Peyer's patch (tissue), 4 donors: Measurements from ENCODE around the gene ZNF747. TPM values are rescaled to one million over a fixed set of nuclear protein-coding genes. Genes with fewer than 3 reads are reported as not detected.

ENCODE experiments used
- DNase-seq, 3 donors: peaks; one replicate each; pipeline ENCODE4 v3.0.0-alpha.2; 2017 to 2019
- H3K27ac ChIP-seq, 4 donors: fragments of 200-600 bp; sonication (generic); one replicate each; pipeline ENCODE4 v1.5.1; 2016 to 2019
- H3K27me3 ChIP-seq, 2 donors: fragments of 200-600 bp; sonication (generic); one replicate each; pipeline ENCODE4 v1.5.1; 2019
- H3K36me3 ChIP-seq, 3 donors: fragments of 200-600 bp; sonication (generic); one replicate each; pipeline ENCODE4 v1.5.1; 2016 to 2019
- H3K4me1 ChIP-seq, 4 donors: fragments of 200-600 bp; sonication (generic); one replicate each; pipeline ENCODE4 v1.5.1; 2016 to 2019
- H3K4me3 ChIP-seq, 4 donors: fragments of 200-600 bp; sonication (generic); 1 replicate in 3 of 4; 2 replicates in 1 of 4; pipeline ENCODE4 v1.5.1; 2016 to 2019; ENCODE audit warnings: mild to moderate bottlenecking in 1 of 4
- H3K9me3 ChIP-seq, 4 donors: fragments of 200-600 bp; sonication (generic); one replicate each; pipeline ENCODE4 v1.5.1; 2016 to 2019; ENCODE audit warnings: mild to moderate bottlenecking in 1 of 4
- CTCF ChIP-seq, 6 experiments: fragments of 450-650 bp in 4 of 6; fragments of 200-600 bp in 2 of 6; sonication (generic) in 1 of 6; IDR thresholded peaks; one replicate each; pipeline ENCODE4 v1.5.1; 2017 to 2019; ENCODE audit warnings: antibody characterized with exemption in 6 of 6, mild to moderate bottlenecking in 3 of 6, moderate library complexity in 1 of 6
- POLR2A ChIP-seq, 2 donors: fragments of 450-650 bp; IDR thresholded peaks; one replicate each; pipeline ENCODE4 v1.5.1; 2017; ENCODE audit warnings: antibody characterized with exemption in 2 of 2, mild to moderate bottlenecking in 2 of 2, moderate library complexity in 2 of 2
- total RNA-seq, 4 donors: library from RNA; depleted of rRNA; stranded (reverse); fragments of >200 nt; gene quantifications; one replicate each; pipeline ENCODE4 v1.1.0, GENCODE V29; 2016

ZNF747 gene
- total RNA-seq, 4 donors from 2014 or later, result 12.4 to 22.8 (median 19.1) TPM

- no peak overlapping the region for H3K27ac ChIP-seq
- no peaks in the 10 kb centered on the region for H3K4me1 ChIP-seq
- H3K4me3 ChIP-seq, result no peak overlapping the region
- H3K9me3 ChIP-seq, result no peaks in the 10 kb centered on the region
- H3K27me3 ChIP-seq, result no peaks in the 10 kb centered on the region
- DNase-seq, result no peak
- TF ChIP-seq CTCF (IDR thresholded peaks at IDR 0.05), result no peak
- no peak for TF ChIP-seq POLR2A (IDR thresholded peaks at IDR 0.05)
- no peaks in the 10 kb centered on the region for H3K36me3 ChIP-seq
These were observed 43.4 kb downstream of the ZNF747 start for GRCh38 chr16:30491229-30491628.

- no peak overlapping the region for H3K27ac ChIP-seq
- DNase-seq, result no peak
- H3K4me3 ChIP-seq, result no peak overlapping the region
- H3K27me3 ChIP-seq, result no peaks in the 10 kb centered on the region
- no peaks in the 10 kb centered on the region for H3K4me1 ChIP-seq
- no peaks in the 10 kb centered on the region for H3K9me3 ChIP-seq
- H3K36me3 ChIP-seq, result no peaks in the 10 kb centered on the region
- TF ChIP-seq POLR2A (IDR thresholded peaks at IDR 0.05) (no peak), CTCF (IDR thresholded peaks at IDR 0.05) (no peak)
These were observed 44.4 kb downstream of the ZNF747 start for GRCh38 chr16:30490210-30490609.

GRCh38 chr16:30488764-30489605 is 45.7 kb downstream of the ZNF747 start:
- no peak for DNase-seq
- TF ChIP-seq CTCF (IDR thresholded peaks at IDR 0.05), result no peak
- TF ChIP-seq POLR2A (IDR thresholded peaks at IDR 0.05), result no peak
- H3K27me3 ChIP-seq, result no peaks in the 10 kb centered on the region
- H3K27ac ChIP-seq, result no peak overlapping the region
- no peaks in the 10 kb centered on the region for H3K9me3 ChIP-seq
- H3K4me1 ChIP-seq, result no peaks in the 10 kb centered on the region
- no peaks in the 10 kb centered on the region for H3K36me3 ChIP-seq
- no peak overlapping the region for H3K4me3 ChIP-seq

GRCh38 chr16:30485818-30486436 is 48.7 kb downstream of the ZNF747 start:
- Histone ChIP-seq H3K27ac (no peak overlapping the region), H3K36me3 (no peaks in the 10 kb centered on the region), H3K4me1 (no peaks in the 10 kb centered on the region), H3K9me3 (no peaks in the 10 kb centered on the region), H3K27me3 (no peaks in the 10 kb centered on the region), H3K4me3 (no peak overlapping the region)
- DNase-seq, result no peak
- TF ChIP-seq POLR2A (IDR thresholded peaks at IDR 0.05) (no peak), CTCF (IDR thresholded peaks at IDR 0.05) (no peak)

- TF ChIP-seq CTCF (IDR thresholded peaks at IDR 0.05) (no peak), POLR2A (IDR thresholded peaks at IDR 0.05) (no peak)
- DNase-seq, result no peak
- H3K4me1 ChIP-seq, result no peaks in the 10 kb centered on the region
These were observed 49.8 kb downstream of the ZNF747 start for GRCh38 chr16:30484887-30485286.

More at GRCh38 chr16:30484887-30485286, 49.8 kb downstream of the ZNF747 start:
- Histone ChIP-seq H3K27me3 (no peaks in the 10 kb centered on the region), H3K9me3 (no peaks in the 10 kb centered on the region), H3K27ac (no peak overlapping the region), H3K36me3 (no peaks in the 10 kb centered on the region), H3K4me3 (no peak overlapping the region)
